GM12864 (cell line): ENCODE data around the gene BABAM1.
A peak's percentile ranks its signal among the peaks of the same experiment; 100 is the strongest.

Experiments used
- DNase-seq: peaks from one replicate; pipeline ENCODE4 v3.0.0-alpha.2; 2011; ENCODE audit warnings: low read depth
- H3K4me3 ChIP-seq: 2 replicates; pipeline ENCODE4 v1.5.1; 2011; ENCODE audit warnings: mild to moderate bottlenecking, low read depth, low read length, control low read depth
- TF ChIP-seq, protein P1 (sequence below): IDR thresholded peaks from 2 replicates; pipeline ENCODE4 v1.5.1; 2011; ENCODE audit warnings: low read depth, mild to moderate bottlenecking, moderate library complexity, low read length, control low read depth, inconsistent platforms; ENCODE audit errors: missing control alignments

The BABAM1 gene

DNA sequence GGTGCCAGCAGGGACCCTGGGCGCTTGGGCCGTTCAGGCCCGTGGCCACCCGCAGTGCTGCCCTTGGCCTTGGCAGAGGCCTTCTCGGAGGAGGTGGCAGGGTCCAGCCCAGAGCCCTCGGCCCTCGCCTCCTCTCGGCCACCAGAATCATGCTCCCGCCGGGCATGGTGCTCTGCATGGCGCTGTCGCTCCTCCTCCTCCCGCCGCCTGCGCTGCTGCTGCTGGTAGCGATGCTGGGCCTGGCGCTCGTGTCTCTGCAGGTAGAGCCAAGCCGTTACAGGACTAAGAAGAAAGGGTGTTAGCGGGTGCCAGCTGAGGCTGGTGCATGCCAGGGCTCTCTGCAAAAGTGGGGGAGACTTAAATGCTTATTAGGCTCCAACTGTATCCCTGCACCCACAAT is 57.9 kb downstream of the BABAM1 start:
- TF ChIP-seq, protein P1, sequence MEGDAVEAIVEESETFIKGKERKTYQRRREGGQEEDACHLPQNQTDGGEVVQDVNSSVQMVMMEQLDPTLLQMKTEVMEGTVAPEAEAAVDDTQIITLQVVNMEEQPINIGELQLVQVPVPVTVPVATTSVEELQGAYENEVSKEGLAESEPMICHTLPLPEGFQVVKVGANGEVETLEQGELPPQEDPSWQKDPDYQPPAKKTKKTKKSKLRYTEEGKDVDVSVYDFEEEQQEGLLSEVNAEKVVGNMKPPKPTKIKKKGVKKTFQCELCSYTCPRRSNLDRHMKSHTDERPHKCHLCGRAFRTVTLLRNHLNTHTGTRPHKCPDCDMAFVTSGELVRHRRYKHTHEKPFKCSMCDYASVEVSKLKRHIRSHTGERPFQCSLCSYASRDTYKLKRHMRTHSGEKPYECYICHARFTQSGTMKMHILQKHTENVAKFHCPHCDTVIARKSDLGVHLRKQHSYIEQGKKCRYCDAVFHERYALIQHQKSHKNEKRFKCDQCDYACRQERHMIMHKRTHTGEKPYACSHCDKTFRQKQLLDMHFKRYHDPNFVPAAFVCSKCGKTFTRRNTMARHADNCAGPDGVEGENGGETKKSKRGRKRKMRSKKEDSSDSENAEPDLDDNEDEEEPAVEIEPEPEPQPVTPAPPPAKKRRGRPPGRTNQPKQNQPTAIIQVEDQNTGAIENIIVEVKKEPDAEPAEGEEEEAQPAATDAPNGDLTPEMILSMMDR: no peak
- no peak for DNase-seq
- no peak overlapping the region for H3K4me3 ChIP-seq

DNA sequence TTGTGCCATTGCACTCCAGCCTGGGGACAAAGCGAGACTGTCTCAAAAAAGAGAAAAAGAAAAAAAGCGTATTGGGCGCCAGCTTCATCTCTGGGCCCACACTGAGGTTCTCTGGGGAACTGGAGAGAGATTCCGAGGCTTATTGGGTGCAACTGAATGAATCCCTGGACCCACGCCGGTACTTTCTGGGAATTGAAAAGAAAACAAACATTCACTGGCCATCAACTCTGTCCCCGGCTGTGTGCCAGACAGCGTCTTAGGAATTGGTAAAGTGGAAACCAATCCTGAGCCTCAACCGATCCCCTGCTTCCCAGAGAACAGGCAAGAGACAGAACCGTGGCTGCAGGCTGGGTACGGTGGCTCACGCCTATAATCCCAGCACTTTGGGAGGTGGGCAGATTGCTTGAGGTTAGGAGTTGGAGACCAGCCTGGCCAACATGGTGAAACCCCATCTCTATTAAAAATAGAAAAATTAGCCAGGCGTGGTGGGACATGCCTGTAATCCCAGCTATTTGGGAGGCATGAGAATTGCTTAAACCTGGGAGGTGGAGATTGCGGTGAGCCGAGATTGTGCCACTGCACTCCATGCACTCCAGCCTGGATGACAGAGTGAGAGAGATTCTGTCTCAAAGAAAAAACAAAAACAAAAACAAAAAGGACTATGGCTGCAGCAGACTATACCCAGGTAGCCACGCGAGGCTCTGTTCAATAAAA is 58.8 kb downstream of the BABAM1 start:
- no peak for DNase-seq
- H3K4me3 ChIP-seq: no peak overlapping the region
- TF ChIP-seq, protein P1: no peak

DNA sequence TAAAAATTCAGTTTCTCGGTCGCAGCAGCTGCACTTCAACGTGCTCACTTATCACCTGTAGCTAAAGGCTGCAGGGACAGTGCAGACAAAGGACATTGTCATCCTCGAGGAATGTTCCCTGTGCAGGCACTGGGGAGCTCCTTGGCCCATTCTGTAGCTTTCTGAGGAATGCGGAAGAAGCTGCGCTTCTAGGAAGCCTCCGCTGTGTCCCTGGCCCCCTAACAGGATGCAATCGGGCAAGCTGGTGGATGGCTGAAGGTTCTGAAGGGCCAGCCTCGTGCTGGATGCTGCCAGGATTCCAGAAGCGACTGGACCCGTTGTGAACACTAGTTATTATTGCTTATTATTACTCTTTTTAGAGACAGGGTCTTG is 59.3 kb downstream of the BABAM1 start:
- H3K4me3 ChIP-seq: no peak overlapping the region
- TF ChIP-seq, protein P1: no peak
- no peak for DNase-seq

DNA sequence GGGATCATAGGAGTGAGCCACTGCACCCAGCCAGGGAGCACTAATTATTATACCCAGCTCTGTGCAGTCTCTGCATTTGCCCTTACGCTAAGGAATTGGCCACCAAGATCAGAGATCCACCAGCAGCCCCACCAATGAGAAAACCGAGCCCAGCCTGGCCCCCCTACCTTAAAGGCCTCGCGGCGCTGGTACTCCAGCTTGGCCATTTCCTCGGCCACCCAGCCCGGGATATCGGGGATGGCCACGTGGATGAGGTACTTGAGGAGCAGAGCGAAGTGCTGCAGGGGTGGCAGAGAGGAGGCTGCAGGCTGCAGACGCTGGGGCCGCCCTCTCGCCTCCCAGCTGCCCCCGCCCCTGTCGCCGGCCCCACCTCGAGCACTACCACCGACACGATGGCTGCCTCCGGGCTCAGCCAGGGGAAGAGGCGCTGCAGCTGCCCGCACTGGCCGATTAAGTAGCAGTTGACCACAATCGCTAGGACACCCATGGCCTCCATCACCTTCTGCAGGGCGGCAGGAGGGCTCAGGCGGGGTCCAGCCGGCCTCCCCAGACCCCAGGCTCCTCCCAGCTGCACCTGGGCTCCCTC is 59.9 kb downstream of the BABAM1 start:
- H3K4me3 ChIP-seq: no peak overlapping the region
- TF ChIP-seq, protein P1: no peak
- DNase-seq: no peak

DNA sequence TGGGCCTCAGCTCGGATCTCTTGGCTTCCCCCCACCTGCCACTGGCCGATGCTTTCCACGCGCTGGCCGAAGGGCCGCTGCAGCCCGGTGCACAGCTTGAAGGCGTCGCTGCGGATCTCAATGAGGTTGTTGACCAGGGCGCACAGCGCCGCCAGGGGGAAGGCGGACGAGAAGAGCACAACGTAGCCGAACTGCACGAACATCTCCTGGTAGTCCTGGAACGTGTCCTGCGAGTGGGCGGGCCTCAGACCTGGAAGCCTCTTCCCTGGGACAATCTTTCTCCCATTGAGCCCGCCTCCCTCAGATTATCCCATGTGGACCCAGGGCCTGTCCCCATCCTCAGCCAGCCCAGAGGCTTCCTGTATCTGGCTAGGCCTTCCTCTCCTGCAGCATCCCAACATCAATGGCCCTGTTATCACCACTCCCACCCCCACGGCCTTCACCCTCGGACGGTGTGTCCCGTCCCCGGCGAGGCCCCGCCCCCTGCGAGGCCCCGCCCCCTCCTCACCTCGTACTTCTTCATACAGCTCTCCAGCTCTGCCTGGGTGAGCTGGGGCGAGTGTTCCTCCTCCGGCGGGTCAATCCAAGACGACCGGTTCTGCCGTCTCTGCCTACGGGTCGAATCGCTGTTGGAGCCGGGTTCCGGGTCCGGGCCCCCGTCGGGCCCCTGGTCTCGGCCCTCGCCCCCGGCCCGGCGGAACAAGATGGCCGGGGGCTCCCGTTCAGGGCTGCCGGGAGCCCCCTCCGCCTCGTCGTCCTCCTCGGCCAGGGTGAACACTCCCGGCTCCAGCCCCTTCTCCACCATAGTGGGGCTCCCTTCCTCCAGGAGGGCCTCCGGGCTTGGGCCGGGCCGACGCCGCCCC is 60.6 kb downstream of the BABAM1 start:
- peak overlapping the region; percentile 11 for H3K4me3 ChIP-seq
- no peak for DNase-seq
- TF ChIP-seq, protein P1: no peak
